ENCODE results near the gene MARK2. TPM values are rescaled to one million over a fixed set of nuclear protein-coding genes. Genes with fewer than 3 reads are reported as not detected.

Gene MARK2
- total and polyA plus RNA-seq, 2 of the 8 experiments (the other 6 are each of a cell fraction or from before 2014, with no cell fraction given) = 19.3 to 58.5 TPM

- Histone ChIP-seq H3K4me3 (ENCODE audit: extremely low read depth in 1 of 4, insufficient read depth in 2 of 4, low read depth in 3 of 4, low read length in 4 of 4) (no peak overlapping the region), H4K91ac (replicated peaks; ENCODE audit: insufficient read length, low read length) (no peak overlapping the region), H3K4me1 (replicated peaks in 1 of 4; ENCODE audit: control insufficient read depth in 3 of 4, insufficient read depth in 4 of 4, low read length in 3 of 4) (no peaks in the 10 kb centered on the region; a peak in 1 of 7 replicates), H3K4ac (replicated peaks; ENCODE audit: insufficient read length, low read depth, low read length) (no peak overlapping the region), H3K4me2 (ENCODE audit: insufficient read depth in 1 of 2, low read depth in 2 of 2, low read length in 2 of 2) (no peak overlapping the region), H2BK12ac (ENCODE audit: low read depth, low read length) (no peak overlapping the region), H3K56ac (replicated peaks; ENCODE audit: insufficient read length, low read depth, low read length) (no peak overlapping the region), H3K14ac (ENCODE audit: insufficient read length) (no peak overlapping the region), H3K36me3 (ENCODE audit: control insufficient read depth in 2 of 4, insufficient read depth in 4 of 4, low read length in 3 of 4) (peaks cover 6 to 18% (median 13%) of the 10 kb centered on the region in 4 experiments; a peak in 6 of 8 replicates), H4K20me1 (replicated peaks in 1 of 2; ENCODE audit: control insufficient read depth in 1 of 2, insufficient read depth in 2 of 2, low read length in 2 of 2) (peaks cover 8 to 15% of the 10 kb centered on the region in 2 experiments), H2AFZ (ENCODE audit: low read length) (no peak overlapping the region), H2BK5ac (ENCODE audit: low read depth, low read length) (0 out of 2 replicates have a peak overlapping the region, but pooled peaks have one; percentile 44), H2BK120ac (replicated peaks; ENCODE audit: low read depth, low read length) (no peak overlapping the region), H2BK20ac (ENCODE audit: low read length) (no peak overlapping the region), H3K79me2 (ENCODE audit: control insufficient read depth in 1 of 2, insufficient read depth in 2 of 2, low read length in 2 of 2) (peaks cover 0 to 45% of the 10 kb centered on the region in 2 experiments), H2AK5ac (ENCODE audit: low read depth, low read length) (no peak overlapping the region), H3K79me1 (ENCODE audit: low read depth, low read length) (peaks cover 3% of the 10 kb centered on the region; the same call in 1 of the 2 replicates), H3K18ac (ENCODE audit: extremely low read depth, low read length) (no peak overlapping the region), H3K23ac (ENCODE audit: insufficient read length) (no peak overlapping the region), H3K9ac (replicated peaks in 1 of 4; ENCODE audit: extremely low read depth in 1 of 4, low read depth in 3 of 4, low read length in 3 of 4) (no peak overlapping the region), H3K9me3 (ENCODE audit: insufficient read depth in 2 of 2, low read depth in 1 of 2, low read length in 1 of 2) (no peaks in the 10 kb centered on the region), H3K23me2 (ENCODE audit: low read depth, low read length) (no peaks in the 10 kb centered on the region), H3K27me3 (replicated peaks in 1 of 4; ENCODE audit: control insufficient read depth in 3 of 4, extremely low read depth in 1 of 4, insufficient read depth in 3 of 4, low read length in 3 of 4) (no peaks in the 10 kb centered on the region), H4K8ac (ENCODE audit: extremely low read depth, insufficient read depth, low read length) (no peak overlapping the region), H2BK15ac (ENCODE audit: low read length) (no peak overlapping the region), H4K5ac (ENCODE audit: insufficient read length, low read depth, low read length) (no peak overlapping the region), H3K27ac (ENCODE audit: low read depth, low read length) (no peak overlapping the region)
- no peak for TF ChIP-seq BCL11A (IDR thresholded peaks at IDR 0.05; ENCODE audit: low read depth in 2 of 2, low read length in 2 of 2)
- TF ChIP-seq EZH2 (IDR thresholded peaks at IDR 0.05; ENCODE audit: low read depth, low read length, severe bottlenecking) = no peak
- TF ChIP-seq JUN (IDR thresholded peaks at IDR 0.05; ENCODE audit: low read depth, low read length) = no peak
- TF ChIP-seq SUZ12 (IDR thresholded peaks at IDR 0.05; ENCODE audit: low read length) = no peak
- TF ChIP-seq CBX8 (IDR thresholded peaks at IDR 0.05; ENCODE audit: borderline replicate concordance, low read depth, low read length) = no peak
- no peak for TF ChIP-seq SAP30 (IDR thresholded peaks at IDR 0.05; ENCODE audit: insufficient read depth, insufficient replicate concordance, low read length)
- CTCF ChIA-PET (ENCODE audit: partially characterized antibody) = interaction anchor here (0.7 to 6.3 kb wide), 28 partner anchors 10 to 179 kb away, joined by 3 to 51 read pairs (median 5); partner anchors contain the start of gene RCOR2
- DNase-seq (ENCODE audit: low read depth in 1 of 2, low spot score in 2 of 2) (no peak), FAIRE-seq (no peak)
- POLR2A ChIA-PET (ENCODE audit: partially characterized antibody) = interaction anchor here (1.0 to 2.6 kb wide), 11 partner anchors 14 to 108 kb away, joined by 3 to 15 read pairs (median 4); partner anchors contain the start of gene RCOR2
- 90% methylated on average over 8 of the region's 8 CpGs; no CpG with 5 or more reads in 1 of the 2 experiments for WGBS, 2 experiments (ENCODE audit: extremely low coverage in 1 of 2, insufficient coverage in 1 of 2, insufficient read length in 1 of 2, insufficient replicate concordance in 2 of 2, low coverage in 1 of 2, low lambda C conversion rate in 2 of 2, missing lambda C conversion rate in 1 of 2)
Measured at GRCh38 chr11:63944987-63945386, 106.1 kb downstream of the MARK2 start.
